WTC11 (cell line): ENCODE measurements around the gene AGAP5. TPM values are rescaled to one million over a fixed set of nuclear protein-coding genes. Genes with fewer than 3 reads are reported as not detected.
"Not testable (repeated sequence)": the region's sequence is repeated elsewhere in the genome, so short reads cannot be mapped to it uniquely, and the experiment has no call there.

Experiments
- ATAC-seq: fragments of 200-7000 bp; cut with Tn5 transposase; 2 replicates; pipeline ENCODE4 v1.10.0; 2021; ENCODE audit warnings: mild to moderate bottlenecking, moderate library complexity
- CTCF ChIA-PET: fragments of 300-600 bp; sonication (Branson Sonifier 250); formaldehyde crosslinking; loops from one replicate; lab custom pipeline; 2021; ENCODE audit warnings: antibody characterized with exemption; lab: Charles Lee
- POLR2A ChIA-PET: fragments of 350-600 bp; sonication (Branson Sonifier 250); formaldehyde crosslinking; loops from one replicate; lab custom pipeline; 2021; ENCODE audit warnings: antibody characterized with exemption; lab: Charles Lee
- DNase-seq: peaks from one replicate; pipeline ENCODE4 v3.0.0; 2021; ENCODE audit warnings: low spot score
- H3K27ac Mint-ChIP-seq: 2 replicates; pipeline ENCODE4 v1.8.0; 2021; ENCODE audit warnings: mixed read lengths
- H3K27me3 Mint-ChIP-seq: 2 replicates; pipeline ENCODE4 v1.8.0; 2021; ENCODE audit warnings: low read depth, mild to moderate bottlenecking, moderate library complexity, mixed read lengths
- H3K36me3 Mint-ChIP-seq: 2 replicates; pipeline ENCODE4 v1.8.0; 2021; ENCODE audit warnings: mixed read lengths
- H3K4me1 Mint-ChIP-seq: 2 replicates; pipeline ENCODE4 v1.8.0; 2022; ENCODE audit warnings: mixed read lengths
- H3K4me3 Mint-ChIP-seq: 2 replicates; pipeline ENCODE4 v1.8.0; 2021; ENCODE audit warnings: mild to moderate bottlenecking, moderate library complexity, mixed read lengths
- H3K9me3 Mint-ChIP-seq: 2 replicates; pipeline ENCODE4 v1.8.0; 2021; ENCODE audit warnings: mixed read lengths
- CBFB ChIP-seq: sonication (generic); formaldehyde crosslinking; IDR thresholded peaks from 2 replicates; pipeline ENCODE4 v1.8.1; 2022; ENCODE audit warnings: mild to moderate bottlenecking, low read depth, missing genetic modification reagents
- EMX1 ChIP-seq: fragments of 250-450 bp; sonication (Bioruptor Pico); IDR thresholded peaks from 2 replicates; pipeline ENCODE4 v1.8.0; 2021; ENCODE audit warnings: mild to moderate bottlenecking
- FOXP1 ChIP-seq: sonication (generic); formaldehyde crosslinking; IDR thresholded peaks from 2 replicates; pipeline ENCODE4 v1.8.0; 2022; ENCODE audit warnings: missing genetic modification reagents, mild to moderate bottlenecking, moderate library complexity, borderline replicate concordance
- JUN ChIP-seq: sonication (generic); formaldehyde crosslinking; IDR thresholded peaks from 2 replicates; pipeline ENCODE4 v1.8.0; 2023; ENCODE audit warnings: mild to moderate bottlenecking, missing genetic modification reagents
- NFATC4 ChIP-seq: fragments of 250-450 bp; sonication (Bioruptor Pico); IDR thresholded peaks from 2 replicates; pipeline ENCODE4 v1.9.0; 2021; ENCODE audit warnings: mild to moderate bottlenecking
- RORB ChIP-seq: fragments of 250-450 bp; sonication (Bioruptor Pico); IDR thresholded peaks from 2 replicates; pipeline ENCODE4 v1.9.0; 2021; ENCODE audit warnings: mild to moderate bottlenecking
- TEAD4 ChIP-seq: sonication (generic); formaldehyde crosslinking; IDR thresholded peaks from 2 replicates; pipeline ENCODE4 v1.8.0; 2022; ENCODE audit warnings: mild to moderate bottlenecking, missing genetic modification reagents
- TP53 ChIP-seq: sonication (generic); formaldehyde crosslinking; IDR thresholded peaks from 2 replicates; pipeline ENCODE4 v1.8.1; 2023; ENCODE audit warnings: mild to moderate bottlenecking, missing genetic modification reagents
- ZBTB21 ChIP-seq: sonication (generic); formaldehyde crosslinking; IDR thresholded peaks from 2 replicates; pipeline ENCODE4 v1.8.1; 2023; ENCODE audit warnings: mild to moderate bottlenecking, missing genetic modification reagents, borderline replicate concordance
- ZNF232 ChIP-seq: sonication (generic); formaldehyde crosslinking; IDR thresholded peaks from 2 replicates; pipeline ENCODE4 v1.8.0; 2022; ENCODE audit warnings: mild to moderate bottlenecking, missing genetic modification reagents
- ZNF396 ChIP-seq: fragments of 250-450 bp; sonication (Bioruptor Pico); IDR thresholded peaks from 2 replicates; pipeline ENCODE4 v1.8.0; 2021; ENCODE audit warnings: mild to moderate bottlenecking, moderate library complexity, borderline replicate concordance
- ZNF671 ChIP-seq: fragments of 250-450 bp; sonication (Bioruptor Pico); IDR thresholded peaks from 2 replicates; pipeline ENCODE4 v1.8.0; 2021; ENCODE audit warnings: mild to moderate bottlenecking
- total RNA-seq: library from RNA; stranded (reverse); gene quantifications from 3 replicates; pipeline ENCODE4 v1.2.3, GENCODE V29; 2021
- TF ChIP-seq, protein P1 (sequence below): sonication (generic); formaldehyde crosslinking; IDR thresholded peaks from 2 replicates; pipeline ENCODE4 v1.8.0; 2022; ENCODE audit warnings: mild to moderate bottlenecking, missing genetic modification reagents
- TF ChIP-seq, protein P2 (sequence below): sonication (generic); formaldehyde crosslinking; IDR thresholded peaks from 2 replicates; pipeline ENCODE4 v1.8.1; 2023; ENCODE audit warnings: mild to moderate bottlenecking, missing genetic modification reagents
- TF ChIP-seq, protein P3 (sequence below): sonication (generic); formaldehyde crosslinking; IDR thresholded peaks from 2 replicates; pipeline ENCODE4 v1.8.1; 2023; ENCODE audit warnings: mild to moderate bottlenecking, missing genetic modification reagents
- TF ChIP-seq, protein P4 (sequence below): sonication (generic); formaldehyde crosslinking; IDR thresholded peaks from 2 replicates; pipeline ENCODE4 v1.8.1; 2023; ENCODE audit warnings: mild to moderate bottlenecking, missing genetic modification reagents, borderline replicate concordance
- TF ChIP-seq, protein P5 (sequence below): sonication (generic); formaldehyde crosslinking; IDR thresholded peaks from 2 replicates; pipeline ENCODE4 v1.8.1; 2022; ENCODE audit warnings: mild to moderate bottlenecking, moderate library complexity, missing genetic modification reagents
- TF ChIP-seq, protein P6 (sequence below): sonication (generic); formaldehyde crosslinking; IDR thresholded peaks from 2 replicates; pipeline ENCODE4 v1.8.0; 2022; ENCODE audit warnings: mild to moderate bottlenecking, missing genetic modification reagents
- TF ChIP-seq, protein P7 (sequence below): sonication (generic); formaldehyde crosslinking; IDR thresholded peaks from 2 replicates; pipeline ENCODE4 v1.8.1; 2022; ENCODE audit warnings: mild to moderate bottlenecking, missing genetic modification reagents, moderate library complexity, borderline replicate concordance

The AGAP5 gene
- total RNA-seq, 1 experiment from 2014 or later, result 7.5 TPM

DNA sequence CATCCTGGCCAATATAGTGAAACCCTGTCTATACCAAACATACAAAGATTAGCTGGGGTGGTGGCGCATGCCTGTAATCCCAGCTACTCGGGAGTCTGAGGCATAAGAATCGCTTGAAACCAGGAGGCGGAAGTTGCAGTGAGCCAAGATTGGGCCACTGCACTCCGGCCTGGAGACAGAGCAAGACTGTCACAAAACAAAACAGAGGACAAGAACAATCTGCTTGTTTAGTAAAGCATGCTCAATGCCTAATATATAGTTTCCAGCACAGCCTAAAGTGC lies 44.5 kb upstream of the AGAP5 start:
- peak overlapping the region; percentile 97 for H3K4me3 Mint-ChIP-seq
- no peaks in the 10 kb centered on the region for H3K9me3 Mint-ChIP-seq
- no peaks in the 10 kb centered on the region for H3K27me3 Mint-ChIP-seq
- H3K36me3 Mint-ChIP-seq, result peaks cover 4% of the 10 kb centered on the region; the same call in 1 of the 2 replicates
- ATAC-seq, result no peak
- TF ChIP-seq, protein P1, sequence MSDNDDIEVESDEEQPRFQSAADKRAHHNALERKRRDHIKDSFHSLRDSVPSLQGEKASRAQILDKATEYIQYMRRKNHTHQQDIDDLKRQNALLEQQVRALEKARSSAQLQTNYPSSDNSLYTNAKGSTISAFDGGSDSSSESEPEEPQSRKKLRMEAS (CRISPR knock-in tag), result no peak
- 0 out of 2 replicates have a peak, but pooled peaks have one; percentile 39 for TF ChIP-seq NFATC4
- no peak for TF ChIP-seq CBFB (CRISPR knock-in tag)
- TF ChIP-seq ZBTB21 (CRISPR knock-in tag), result no peak
- TF ChIP-seq ZNF671, result 0 out of 2 replicates have a peak, but pooled peaks have one; percentile 27
- no peak for TF ChIP-seq FOXP1 (CRISPR knock-in tag)
- H3K27ac Mint-ChIP-seq, result peak overlapping the region; percentile 99
- CTCF ChIA-PET, result interaction anchor here (0.7 to 1.1 kb wide), 2 partner anchors 13 to 138 kb away, joined by 3 to 5 read pairs; no protein-coding TSS in a partner anchor
- no peak for DNase-seq
- peaks cover 30% of the 10 kb centered on the region for H3K4me1 Mint-ChIP-seq
- POLR2A ChIA-PET, result interaction anchor here (1.8 to 3.0 kb wide), 2 partner anchors 9 to 12 kb away, joined by 6 to 19 read pairs; no protein-coding TSS in a partner anchor

DNA sequence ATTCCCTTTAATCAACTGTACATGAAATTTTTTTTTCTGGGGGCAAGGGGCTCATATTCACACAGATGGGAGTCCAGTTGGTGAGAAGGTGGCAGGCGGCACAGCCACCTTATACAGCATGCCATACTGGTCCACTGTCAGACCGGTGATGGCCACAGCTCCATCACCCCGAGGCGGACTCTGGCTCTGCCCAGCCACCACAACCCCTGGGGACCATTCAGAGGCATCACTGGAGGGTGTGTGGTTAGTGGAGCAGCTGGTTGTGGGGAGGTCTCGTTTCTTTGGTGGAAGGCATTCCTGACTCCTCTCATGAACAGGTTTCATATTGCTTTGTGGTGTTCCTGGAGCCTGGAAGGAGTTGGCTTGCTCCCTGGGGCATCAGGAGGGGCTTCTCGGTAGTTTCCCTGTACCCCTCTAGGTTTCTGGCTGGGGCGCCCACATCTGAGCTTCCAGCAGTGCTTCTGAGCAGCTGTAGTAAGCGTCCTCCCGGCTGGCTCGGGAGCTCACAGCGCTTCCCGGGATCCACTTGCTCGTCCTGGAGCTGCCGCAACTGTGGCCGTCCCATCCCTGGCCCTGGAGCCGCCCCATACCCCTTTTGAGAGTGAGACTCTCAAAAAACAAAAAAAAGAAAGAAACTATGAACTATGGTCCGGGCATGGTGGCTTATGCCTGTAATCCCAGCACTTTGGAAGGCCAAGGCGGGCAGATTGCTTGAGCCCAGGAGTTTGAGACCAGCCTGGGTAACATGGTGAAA lies 42.8 kb upstream of the AGAP5 start:
- H3K36me3 Mint-ChIP-seq, H3K27ac Mint-ChIP-seq, CTCF ChIA-PET, H3K9me3 Mint-ChIP-seq, H3K27me3 Mint-ChIP-seq, ATAC-seq, DNase-seq, H3K4me3 Mint-ChIP-seq: not testable (repeated sequence)
- peaks cover 30% of the 10 kb centered on the region for H3K4me1 Mint-ChIP-seq
- POLR2A ChIA-PET, result interaction anchor here (1.3 kb wide), 1 partner anchor 10 kb away, joined by 3 read pairs; no protein-coding TSS in a partner anchor

DNA sequence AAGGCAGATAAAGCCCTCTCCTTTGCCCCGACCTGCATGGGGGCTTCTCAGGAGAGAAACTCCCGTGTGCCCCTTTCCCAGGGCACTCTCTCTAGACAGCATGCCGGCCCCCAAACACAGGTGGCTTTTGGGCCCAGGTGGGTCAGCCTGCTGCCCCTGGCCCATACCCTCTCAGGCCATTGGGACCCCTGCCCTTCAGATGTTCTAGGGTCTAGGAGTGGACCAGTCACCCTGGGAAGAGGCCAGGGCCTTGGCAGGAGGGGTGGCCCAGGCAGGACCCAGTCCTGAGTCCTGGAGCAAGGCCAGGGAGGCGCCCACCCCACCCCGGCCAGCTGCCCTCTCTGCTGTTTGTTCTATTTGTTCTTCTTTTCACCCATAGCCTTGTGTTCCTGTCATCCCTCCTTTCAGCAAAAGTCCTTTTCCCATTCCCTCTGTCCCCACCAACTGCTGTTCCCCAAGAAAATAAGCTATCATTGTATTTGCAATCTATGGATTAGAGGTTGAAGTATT lies 36.9 kb upstream of the AGAP5 start:
- Mint-ChIP-seq H3K4me1 (0 out of 2 replicates have a peak, but pooled peaks cover 2% of the 10 kb centered on the region), H3K9me3 (no peaks in the 10 kb centered on the region), H3K4me3 (no peak overlapping the region), H3K27me3 (no peaks in the 10 kb centered on the region), H3K36me3 (peaks cover 8% of the 10 kb centered on the region; the same call in 1 of the 2 replicates), H3K27ac (no peak overlapping the region)
- DNase-seq, result no peak
- no peak for ATAC-seq
- TF ChIP-seq, protein P2, sequence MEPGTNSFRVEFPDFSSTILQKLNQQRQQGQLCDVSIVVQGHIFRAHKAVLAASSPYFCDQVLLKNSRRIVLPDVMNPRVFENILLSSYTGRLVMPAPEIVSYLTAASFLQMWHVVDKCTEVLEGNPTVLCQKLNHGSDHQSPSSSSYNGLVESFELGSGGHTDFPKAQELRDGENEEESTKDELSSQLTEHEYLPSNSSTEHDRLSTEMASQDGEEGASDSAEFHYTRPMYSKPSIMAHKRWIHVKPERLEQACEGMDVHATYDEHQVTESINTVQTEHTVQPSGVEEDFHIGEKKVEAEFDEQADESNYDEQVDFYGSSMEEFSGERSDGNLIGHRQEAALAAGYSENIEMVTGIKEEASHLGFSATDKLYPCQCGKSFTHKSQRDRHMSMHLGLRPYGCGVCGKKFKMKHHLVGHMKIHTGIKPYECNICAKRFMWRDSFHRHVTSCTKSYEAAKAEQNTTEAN (CRISPR knock-in tag), result no peak
- TF ChIP-seq, protein P3, sequence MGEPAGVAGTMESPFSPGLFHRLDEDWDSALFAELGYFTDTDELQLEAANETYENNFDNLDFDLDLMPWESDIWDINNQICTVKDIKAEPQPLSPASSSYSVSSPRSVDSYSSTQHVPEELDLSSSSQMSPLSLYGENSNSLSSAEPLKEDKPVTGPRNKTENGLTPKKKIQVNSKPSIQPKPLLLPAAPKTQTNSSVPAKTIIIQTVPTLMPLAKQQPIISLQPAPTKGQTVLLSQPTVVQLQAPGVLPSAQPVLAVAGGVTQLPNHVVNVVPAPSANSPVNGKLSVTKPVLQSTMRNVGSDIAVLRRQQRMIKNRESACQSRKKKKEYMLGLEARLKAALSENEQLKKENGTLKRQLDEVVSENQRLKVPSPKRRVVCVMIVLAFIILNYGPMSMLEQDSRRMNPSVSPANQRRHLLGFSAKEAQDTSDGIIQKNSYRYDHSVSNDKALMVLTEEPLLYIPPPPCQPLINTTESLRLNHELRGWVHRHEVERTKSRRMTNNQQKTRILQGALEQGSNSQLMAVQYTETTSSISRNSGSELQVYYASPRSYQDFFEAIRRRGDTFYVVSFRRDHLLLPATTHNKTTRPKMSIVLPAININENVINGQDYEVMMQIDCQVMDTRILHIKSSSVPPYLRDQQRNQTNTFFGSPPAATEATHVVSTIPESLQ (CRISPR knock-in tag), result no peak
- TF ChIP-seq TEAD4, result no peak
- no peak for TF ChIP-seq ZNF396 (CRISPR knock-in tag)
- TF ChIP-seq JUN, result no peak
- TF ChIP-seq NFATC4, result no peak
- no peak for TF ChIP-seq TP53
- TF ChIP-seq, protein P4, sequence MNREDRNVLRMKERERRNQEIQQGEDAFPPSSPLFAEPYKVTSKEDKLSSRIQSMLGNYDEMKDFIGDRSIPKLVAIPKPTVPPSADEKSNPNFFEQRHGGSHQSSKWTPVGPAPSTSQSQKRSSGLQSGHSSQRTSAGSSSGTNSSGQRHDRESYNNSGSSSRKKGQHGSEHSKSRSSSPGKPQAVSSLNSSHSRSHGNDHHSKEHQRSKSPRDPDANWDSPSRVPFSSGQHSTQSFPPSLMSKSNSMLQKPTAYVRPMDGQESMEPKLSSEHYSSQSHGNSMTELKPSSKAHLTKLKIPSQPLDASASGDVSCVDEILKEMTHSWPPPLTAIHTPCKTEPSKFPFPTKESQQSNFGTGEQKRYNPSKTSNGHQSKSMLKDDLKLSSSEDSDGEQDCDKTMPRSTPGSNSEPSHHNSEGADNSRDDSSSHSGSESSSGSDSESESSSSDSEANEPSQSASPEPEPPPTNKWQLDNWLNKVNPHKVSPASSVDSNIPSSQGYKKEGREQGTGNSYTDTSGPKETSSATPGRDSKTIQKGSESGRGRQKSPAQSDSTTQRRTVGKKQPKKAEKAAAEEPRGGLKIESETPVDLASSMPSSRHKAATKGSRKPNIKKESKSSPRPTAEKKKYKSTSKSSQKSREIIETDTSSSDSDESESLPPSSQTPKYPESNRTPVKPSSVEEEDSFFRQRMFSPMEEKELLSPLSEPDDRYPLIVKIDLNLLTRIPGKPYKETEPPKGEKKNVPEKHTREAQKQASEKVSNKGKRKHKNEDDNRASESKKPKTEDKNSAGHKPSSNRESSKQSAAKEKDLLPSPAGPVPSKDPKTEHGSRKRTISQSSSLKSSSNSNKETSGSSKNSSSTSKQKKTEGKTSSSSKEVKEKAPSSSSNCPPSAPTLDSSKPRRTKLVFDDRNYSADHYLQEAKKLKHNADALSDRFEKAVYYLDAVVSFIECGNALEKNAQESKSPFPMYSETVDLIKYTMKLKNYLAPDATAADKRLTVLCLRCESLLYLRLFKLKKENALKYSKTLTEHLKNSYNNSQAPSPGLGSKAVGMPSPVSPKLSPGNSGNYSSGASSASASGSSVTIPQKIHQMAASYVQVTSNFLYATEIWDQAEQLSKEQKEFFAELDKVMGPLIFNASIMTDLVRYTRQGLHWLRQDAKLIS, result no peak
- no peak for TF ChIP-seq RORB (CRISPR knock-in tag)
- TF ChIP-seq, protein P5, sequence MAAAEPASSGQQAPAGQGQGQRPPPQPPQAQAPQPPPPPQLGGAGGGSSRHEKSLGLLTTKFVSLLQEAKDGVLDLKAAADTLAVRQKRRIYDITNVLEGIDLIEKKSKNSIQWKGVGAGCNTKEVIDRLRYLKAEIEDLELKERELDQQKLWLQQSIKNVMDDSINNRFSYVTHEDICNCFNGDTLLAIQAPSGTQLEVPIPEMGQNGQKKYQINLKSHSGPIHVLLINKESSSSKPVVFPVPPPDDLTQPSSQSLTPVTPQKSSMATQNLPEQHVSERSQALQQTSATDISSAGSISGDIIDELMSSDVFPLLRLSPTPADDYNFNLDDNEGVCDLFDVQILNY (CRISPR knock-in tag), result no peak
- TF ChIP-seq ZNF232 (CRISPR knock-in tag), result no peak
- TF ChIP-seq FOXP1 (CRISPR knock-in tag), result no peak
- TF ChIP-seq, protein P6, sequence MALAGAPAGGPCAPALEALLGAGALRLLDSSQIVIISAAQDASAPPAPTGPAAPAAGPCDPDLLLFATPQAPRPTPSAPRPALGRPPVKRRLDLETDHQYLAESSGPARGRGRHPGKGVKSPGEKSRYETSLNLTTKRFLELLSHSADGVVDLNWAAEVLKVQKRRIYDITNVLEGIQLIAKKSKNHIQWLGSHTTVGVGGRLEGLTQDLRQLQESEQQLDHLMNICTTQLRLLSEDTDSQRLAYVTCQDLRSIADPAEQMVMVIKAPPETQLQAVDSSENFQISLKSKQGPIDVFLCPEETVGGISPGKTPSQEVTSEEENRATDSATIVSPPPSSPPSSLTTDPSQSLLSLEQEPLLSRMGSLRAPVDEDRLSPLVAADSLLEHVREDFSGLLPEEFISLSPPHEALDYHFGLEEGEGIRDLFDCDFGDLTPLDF (CRISPR knock-in tag), result no peak
- no peak for TF ChIP-seq EMX1 (CRISPR knock-in tag)
- TF ChIP-seq, protein P7, sequence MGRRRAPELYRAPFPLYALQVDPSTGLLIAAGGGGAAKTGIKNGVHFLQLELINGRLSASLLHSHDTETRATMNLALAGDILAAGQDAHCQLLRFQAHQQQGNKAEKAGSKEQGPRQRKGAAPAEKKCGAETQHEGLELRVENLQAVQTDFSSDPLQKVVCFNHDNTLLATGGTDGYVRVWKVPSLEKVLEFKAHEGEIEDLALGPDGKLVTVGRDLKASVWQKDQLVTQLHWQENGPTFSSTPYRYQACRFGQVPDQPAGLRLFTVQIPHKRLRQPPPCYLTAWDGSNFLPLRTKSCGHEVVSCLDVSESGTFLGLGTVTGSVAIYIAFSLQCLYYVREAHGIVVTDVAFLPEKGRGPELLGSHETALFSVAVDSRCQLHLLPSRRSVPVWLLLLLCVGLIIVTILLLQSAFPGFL, result no peak
- ChIA-PET CTCF (no interaction called here), POLR2A (no interaction called here)
